Lower lobe of right lung (tissue), 2 donors: Measurements from ENCODE around the gene NOTCH4. TPM values are rescaled to one million over a fixed set of nuclear protein-coding genes. Genes with fewer than 3 reads are reported as not detected.
"Not testable (repeated sequence)": the region's sequence is repeated elsewhere in the genome, so short reads cannot be mapped to it uniquely, and the experiment has no call there.

Experiments used
- ATAC-seq, 2 donors: fragments of 200-7000 bp; cut with Tn5 transposase; one replicate each; pipeline ENCODE4 v1.9.1; 2020 to 2022; ENCODE audit warnings: mild to moderate bottlenecking in 2 of 2, moderate library complexity in 2 of 2
- DNase-seq: peaks from one replicate; pipeline ENCODE4 v3.0.0-alpha.2; 2020
- H3K27ac ChIP-seq: fragments of 200-600 bp; one replicate; pipeline ENCODE4 v1.8.0; 2022
- H3K27me3 ChIP-seq: fragments of 200-600 bp; one replicate; pipeline ENCODE4 v1.8.0; 2022; ENCODE audit warnings: low read depth
- H3K36me3 ChIP-seq: fragments of 200-600 bp; one replicate; pipeline ENCODE4 v1.8.0; 2022; ENCODE audit warnings: mild to moderate bottlenecking
- H3K4me1 ChIP-seq: fragments of 200-600 bp; one replicate; pipeline ENCODE4 v1.8.0; 2022
- H3K4me3 ChIP-seq: fragments of 200-600 bp; one replicate; pipeline ENCODE4 v1.8.0; 2022; ENCODE audit warnings: mild to moderate bottlenecking
- H3K9me3 ChIP-seq: fragments of 200-600 bp; one replicate; pipeline ENCODE4 v1.8.0; 2022
- CTCF ChIP-seq: fragments of 200-600 bp; IDR thresholded peaks from one replicate; pipeline ENCODE4 v1.8.0; 2022; ENCODE audit warnings: antibody characterized with exemption, mild to moderate bottlenecking
- intact Hi-C: fragments of 100-400 bp; cut with DNase I; formaldehyde crosslinking; loops from one replicate; pipeline ENCODE4 v1.11.0; 2022
- total RNA-seq: library from RNA; stranded (reverse); fragmentation: NEBNext Ultra II Directional; extraction: Animal tissue kit (Norgen Biotek cat#: 25700); gene quantifications from one replicate; pipeline ENCODE4 v1.2.1, GENCODE V29; 2021
- donor health status: DM: no; HTN: yes; CAD: no; lungs with severe emphysema.

The NOTCH4 gene
- total RNA-seq, 1 donor from 2014 or later, result 63.6 TPM

- Histone ChIP-seq H3K4me1 (peaks cover 16% of the 10 kb centered on the region), H3K27ac (peak overlapping the region; percentile 69), H3K9me3 (no peaks in the 10 kb centered on the region), H3K4me3 (no peak overlapping the region), H3K27me3 (no peaks in the 10 kb centered on the region), H3K36me3 (no peaks in the 10 kb centered on the region)
- ATAC-seq (peak; percentile 45 to 57), DNase-seq (no peak)
- no peak for TF ChIP-seq CTCF
- intact Hi-C loops, result no loop called here
Measured at GRCh38 chr6:32244270-32244669, 20.4 kb upstream of the NOTCH4 start.

GRCh38 chr6:32242318-32242813, 18.5 kb upstream of the NOTCH4 start:
- peaks cover 16% of the 10 kb centered on the region for H3K4me1 ChIP-seq
- DNase-seq, H3K36me3 ChIP-seq, intact Hi-C loops, H3K4me3 ChIP-seq, H3K9me3 ChIP-seq, H3K27me3 ChIP-seq, ATAC-seq, H3K27ac ChIP-seq: not testable (repeated sequence)

- Histone ChIP-seq H3K27me3 (no peaks in the 10 kb centered on the region), H3K27ac (no peak overlapping the region), H3K4me1 (peaks cover 16% of the 10 kb centered on the region), H3K36me3 (no peaks in the 10 kb centered on the region), H3K4me3 (no peak overlapping the region), H3K9me3 (no peaks in the 10 kb centered on the region)
- ATAC-seq (no peak), DNase-seq (no peak)
- TF ChIP-seq CTCF, result no peak
- intact Hi-C loops, result no loop called here
Measured at GRCh38 chr6:32240686-32241085, 16.8 kb upstream of the NOTCH4 start.

- peaks cover 6% of the 10 kb centered on the region for H3K4me1 ChIP-seq
- no peaks in the 10 kb centered on the region for H3K36me3 ChIP-seq
- no peak overlapping the region for H3K27ac ChIP-seq
- intact Hi-C loops, result no loop called here
- TF ChIP-seq CTCF, result no peak
- no peaks in the 10 kb centered on the region for H3K9me3 ChIP-seq
- H3K4me3 ChIP-seq, result no peak overlapping the region
- no peak for DNase-seq
- ATAC-seq, result no peak
- no peaks in the 10 kb centered on the region for H3K27me3 ChIP-seq
Measured at GRCh38 chr6:32239462-32239861, 15.6 kb upstream of the NOTCH4 start.

GRCh38 chr6:32234934-32235333, 11.1 kb upstream of the NOTCH4 start:
- intact Hi-C loops, result no loop called here
- Histone ChIP-seq H3K27me3 (no peaks in the 10 kb centered on the region), H3K4me3 (no peak overlapping the region), H3K36me3 (no peaks in the 10 kb centered on the region), H3K9me3 (no peaks in the 10 kb centered on the region), H3K4me1 (no peaks in the 10 kb centered on the region), H3K27ac (peak overlapping the region; percentile 46)
- no peak for TF ChIP-seq CTCF
- DNase-seq (no peak), ATAC-seq (peak in 1 of 2 donors; percentile 35)

- Histone ChIP-seq H3K27me3 (no peaks in the 10 kb centered on the region), H3K9me3 (no peaks in the 10 kb centered on the region), H3K27ac (no peak overlapping the region), H3K4me1 (peaks cover 3% of the 10 kb centered on the region), H3K36me3 (no peaks in the 10 kb centered on the region), H3K4me3 (no peak overlapping the region)
- no peak for DNase-seq
- no peak for ATAC-seq
- intact Hi-C loops, result no loop called here
- no peak for TF ChIP-seq CTCF
Measured at GRCh38 chr6:32226434-32226833, 2.6 kb upstream of the NOTCH4 start.
